Fibroblast of mammary gland (primary cell): ENCODE measurements around the gene TARDBP.

Experiments used
- DNase-seq: peaks from one replicate; pipeline ENCODE4 v3.0.0-alpha.2; 2010; ENCODE audit warnings: low read depth
- H3K4me3 ChIP-seq: 2 replicates; pipeline ENCODE4 v1.5.1; 2011; ENCODE audit warnings: low read depth, mild to moderate bottlenecking, low read length, moderate library complexity; ENCODE audit not compliant: control insufficient read depth
- TF ChIP-seq, protein P1 (sequence below): conservative IDR thresholded peaks from 2 replicates; pipeline ENCODE4 v1.5.1; 2011; ENCODE audit warnings: low read depth, low read length, inconsistent platforms; ENCODE audit not compliant: control insufficient read depth, insufficient read depth

Gene TARDBP

DNA sequence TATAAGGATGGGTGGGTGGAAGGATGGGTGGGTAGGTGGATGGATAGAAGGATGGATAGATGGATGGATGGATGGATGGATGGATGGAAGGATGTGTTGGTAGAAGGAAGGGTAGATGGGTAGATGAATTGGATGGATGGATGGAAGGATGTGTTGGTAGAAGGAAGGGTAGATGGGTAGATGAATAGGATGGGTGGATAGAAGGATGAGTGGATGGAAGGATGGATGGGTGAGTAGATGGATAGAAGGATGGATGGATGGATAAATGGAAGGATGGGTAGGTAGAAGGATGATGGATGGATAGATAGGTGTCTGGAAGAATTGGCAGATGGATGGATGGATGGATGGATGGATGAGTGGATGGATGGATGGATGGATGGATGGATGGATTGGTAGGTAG is 28.6 kb downstream of the TARDBP start:
- TF ChIP-seq, protein P1, sequence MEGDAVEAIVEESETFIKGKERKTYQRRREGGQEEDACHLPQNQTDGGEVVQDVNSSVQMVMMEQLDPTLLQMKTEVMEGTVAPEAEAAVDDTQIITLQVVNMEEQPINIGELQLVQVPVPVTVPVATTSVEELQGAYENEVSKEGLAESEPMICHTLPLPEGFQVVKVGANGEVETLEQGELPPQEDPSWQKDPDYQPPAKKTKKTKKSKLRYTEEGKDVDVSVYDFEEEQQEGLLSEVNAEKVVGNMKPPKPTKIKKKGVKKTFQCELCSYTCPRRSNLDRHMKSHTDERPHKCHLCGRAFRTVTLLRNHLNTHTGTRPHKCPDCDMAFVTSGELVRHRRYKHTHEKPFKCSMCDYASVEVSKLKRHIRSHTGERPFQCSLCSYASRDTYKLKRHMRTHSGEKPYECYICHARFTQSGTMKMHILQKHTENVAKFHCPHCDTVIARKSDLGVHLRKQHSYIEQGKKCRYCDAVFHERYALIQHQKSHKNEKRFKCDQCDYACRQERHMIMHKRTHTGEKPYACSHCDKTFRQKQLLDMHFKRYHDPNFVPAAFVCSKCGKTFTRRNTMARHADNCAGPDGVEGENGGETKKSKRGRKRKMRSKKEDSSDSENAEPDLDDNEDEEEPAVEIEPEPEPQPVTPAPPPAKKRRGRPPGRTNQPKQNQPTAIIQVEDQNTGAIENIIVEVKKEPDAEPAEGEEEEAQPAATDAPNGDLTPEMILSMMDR, result no peak
- no peak for DNase-seq

DNA sequence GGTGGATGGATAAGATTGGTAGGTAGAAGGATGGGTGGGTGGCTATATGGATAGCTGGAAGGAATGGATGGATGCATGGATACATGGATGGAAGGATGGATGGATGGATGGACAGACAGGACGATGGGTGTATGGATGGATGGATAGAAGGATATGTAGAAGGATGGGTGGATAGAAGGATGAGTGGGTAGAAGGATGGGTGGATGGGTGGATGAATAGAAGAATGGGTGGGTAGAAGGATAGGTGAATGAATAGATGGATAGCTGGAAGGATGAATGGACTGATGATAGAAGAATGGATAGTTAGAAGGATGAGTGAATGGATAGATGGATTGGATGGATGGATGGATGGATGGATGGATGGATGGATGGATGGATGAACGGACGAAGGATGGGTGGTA is 29.6 kb downstream of the TARDBP start:
- TF ChIP-seq, protein P1, result no peak
- no peak overlapping the region for H3K4me3 ChIP-seq
- DNase-seq, result no peak

More for the DNA sequence above, 28.6 kb downstream of the TARDBP start:
- H3K4me3 ChIP-seq, result no peak overlapping the region

DNA sequence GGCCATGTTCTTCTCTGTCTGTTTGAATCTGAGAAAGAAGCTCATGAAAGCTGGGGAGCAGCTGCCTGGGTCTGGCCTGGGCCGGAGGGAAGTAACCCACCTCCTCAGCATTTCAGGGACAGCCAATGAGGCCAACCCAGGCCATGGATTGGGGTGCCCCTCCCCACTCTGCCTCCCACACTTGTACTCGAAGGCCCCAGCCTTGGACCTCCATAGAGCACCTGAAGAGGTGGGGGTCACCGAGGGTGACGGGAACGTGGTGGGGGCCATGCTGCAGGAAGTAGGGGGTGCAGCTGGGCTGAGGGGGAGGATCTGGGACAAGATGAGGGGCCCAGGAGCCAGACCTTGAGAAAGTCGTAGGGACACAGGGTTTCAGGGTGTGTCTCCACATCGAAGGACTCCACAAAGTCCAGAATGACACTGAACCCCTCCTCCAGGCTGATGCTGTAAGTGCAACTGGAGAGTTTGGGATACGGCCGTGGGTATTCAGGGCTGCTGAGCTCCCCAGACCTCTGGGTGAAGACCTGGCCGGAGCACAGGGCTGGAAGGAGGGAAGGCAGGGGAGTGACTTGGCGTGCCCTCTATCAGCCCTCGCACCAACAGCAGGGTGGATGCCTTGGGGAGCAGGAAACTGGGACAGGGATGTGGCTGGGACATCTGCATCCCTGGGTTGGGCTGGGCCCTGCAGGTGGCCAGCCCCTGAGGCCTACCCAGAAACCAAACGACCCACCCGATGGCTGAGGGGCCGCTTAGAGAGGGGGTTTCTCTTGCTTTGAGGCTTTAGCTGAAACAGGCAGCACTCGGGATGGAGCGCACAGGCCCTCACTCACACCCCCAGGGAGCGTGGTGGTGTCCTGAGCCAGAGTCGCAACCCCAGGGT is 30.8 kb downstream of the TARDBP start:
- no peak overlapping the region for H3K4me3 ChIP-seq
- no peak for DNase-seq
- TF ChIP-seq, protein P1, result no peak

DNA sequence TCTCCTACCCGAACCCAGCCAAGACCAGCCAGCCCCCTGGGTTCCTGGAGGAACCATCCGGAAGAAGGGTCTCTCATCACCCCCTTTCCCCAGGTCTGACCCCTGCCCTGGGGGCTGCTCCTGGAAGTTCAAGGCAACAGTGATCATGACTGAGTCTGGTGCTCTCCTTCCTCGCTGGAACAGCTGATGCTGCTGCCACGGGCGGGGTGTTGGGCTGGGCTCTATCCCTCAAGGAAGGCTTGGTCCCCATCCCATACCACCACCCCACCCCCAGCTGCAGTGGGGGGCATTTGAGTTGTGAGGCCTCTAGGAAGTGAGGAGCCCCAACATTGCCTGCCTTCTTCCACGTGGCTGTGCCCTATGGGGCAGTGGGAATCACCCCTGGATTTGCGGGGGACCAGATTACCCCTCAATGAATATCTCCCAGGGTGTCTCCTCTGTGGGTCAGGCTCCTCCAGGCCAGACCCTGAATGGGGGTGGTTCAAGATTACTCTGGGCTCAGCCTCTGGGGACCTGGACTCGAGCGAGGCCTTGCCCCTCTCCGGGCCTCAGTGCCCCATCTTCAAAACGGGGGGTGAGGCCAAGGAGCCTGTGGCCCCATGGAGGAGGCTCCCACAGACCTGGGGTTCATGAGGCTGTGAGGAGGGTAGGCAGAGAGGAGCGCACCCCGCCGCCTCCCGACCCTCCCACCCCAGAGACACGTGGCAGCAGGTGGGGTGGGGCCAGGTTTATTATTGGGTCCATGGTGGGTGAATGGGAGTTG is 31.8 kb downstream of the TARDBP start:
- TF ChIP-seq, protein P1, result no peak
- H3K4me3 ChIP-seq, result no peak overlapping the region
- DNase-seq, result no peak

DNA sequence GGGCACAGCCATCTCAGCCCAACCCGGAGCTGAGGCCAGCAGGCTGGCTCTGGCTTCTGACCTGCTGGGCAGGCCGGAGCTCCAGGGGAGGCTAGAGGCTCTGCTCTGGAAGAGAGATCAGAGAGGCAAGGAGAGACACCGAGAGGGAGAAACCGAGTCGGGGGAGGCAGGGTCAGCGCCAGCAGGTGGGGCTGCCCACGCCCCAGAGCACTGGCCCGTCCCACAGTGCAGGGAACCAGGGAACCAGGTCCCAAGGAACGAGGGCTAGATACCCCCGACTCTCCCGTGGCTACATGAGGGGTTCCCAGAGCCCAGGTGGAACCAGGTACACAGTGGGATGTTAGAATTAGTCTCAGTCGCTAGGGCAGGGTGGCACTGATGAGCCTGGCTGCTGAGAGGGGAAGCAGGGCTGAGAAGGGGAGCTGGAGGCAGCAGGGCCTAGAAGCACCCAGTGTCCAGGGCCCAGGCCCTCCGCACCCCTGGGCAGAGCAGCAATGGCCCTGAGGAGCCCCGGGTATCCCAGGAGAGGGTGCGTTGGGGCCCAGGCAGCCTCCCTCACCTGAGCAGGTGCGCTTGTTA is 32.5 kb downstream of the TARDBP start:
- no peak overlapping the region for H3K4me3 ChIP-seq
- DNase-seq, result no peak
- TF ChIP-seq, protein P1, result no peak

DNA sequence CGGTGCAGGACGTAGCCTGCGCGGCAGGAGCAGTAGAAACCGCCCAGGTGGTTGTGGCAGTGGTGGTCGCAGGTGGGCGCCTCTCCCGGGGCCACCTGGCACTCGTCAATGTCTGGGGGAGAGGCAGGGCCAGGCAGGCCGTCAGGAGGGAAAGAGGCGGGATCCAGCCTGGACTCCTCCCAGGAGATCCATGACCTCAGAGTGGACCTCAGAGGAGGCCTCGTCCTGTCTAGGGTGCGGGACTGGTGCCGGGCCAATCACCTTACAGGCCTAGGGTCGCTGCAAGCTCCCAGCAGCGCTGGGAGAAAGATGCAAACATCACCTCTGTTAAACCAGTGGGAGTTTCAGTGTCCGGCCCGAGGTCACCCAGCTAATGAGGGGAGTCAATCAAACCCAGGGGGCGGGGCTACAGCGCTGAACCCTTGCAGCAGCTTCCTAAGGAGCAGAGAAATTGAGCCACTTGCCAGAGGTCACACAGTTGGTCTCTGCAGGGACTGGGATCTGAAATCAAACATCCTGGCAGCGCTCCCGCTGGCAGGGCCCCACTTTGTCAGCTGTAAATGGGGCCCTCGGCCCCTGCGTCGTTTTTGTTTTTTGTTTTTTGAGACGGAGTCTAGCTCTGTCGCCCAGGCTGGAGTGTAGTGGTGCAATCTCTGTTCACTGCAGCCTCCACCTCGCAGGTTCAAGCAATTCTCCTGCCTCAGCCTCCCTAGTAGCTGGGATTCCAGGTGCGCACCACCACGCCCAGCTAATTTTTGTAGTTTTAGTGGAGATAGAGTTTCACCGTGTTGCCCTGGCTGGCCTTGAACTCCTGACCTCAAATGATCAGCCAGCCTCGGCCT is 33.2 kb downstream of the TARDBP start:
- TF ChIP-seq, protein P1, result no peak
- DNase-seq, result no peak
- H3K4me3 ChIP-seq, result no peak overlapping the region
